Neural cell (in vitro differentiated cells): ENCODE results near the gene ATP4B. TPM values are rescaled to one million over a fixed set of nuclear protein-coding genes. Genes with fewer than 3 reads are reported as not detected.

Source experiments
- H2AFZ ChIP-seq: fragments of 200-600, 300-800 bp; sonication (generic), shearing (Covaris generic); 2 replicates; pipeline ENCODE4 v1.6.0; 2014; ENCODE audit warnings: low read depth, mild to moderate bottlenecking, antibody characterized with exemption, low read length, moderate library complexity
- H3F3A ChIP-seq: fragments of 200-600 bp; shearing (Covaris generic); 2 replicates; pipeline ENCODE4 v1.6.1; 2016; ENCODE audit warnings: mild to moderate bottlenecking, moderate library complexity, mixed read lengths, antibody characterized with exemption, low read length; ENCODE audit not compliant: insufficient read depth, poor library complexity, severe bottlenecking
- H3K27ac ChIP-seq: fragments of 200-600, 300-800 bp; sonication (generic), shearing (Covaris generic); 2 replicates; pipeline ENCODE4 v1.5.1; 2014; ENCODE audit warnings: mild to moderate bottlenecking, low read length, moderate library complexity
- H3K27me3 ChIP-seq: fragments of 300-800, 200-600 bp; sonication (generic), shearing (Covaris generic); 2 replicates; pipeline ENCODE4 v1.6.0; 2014; ENCODE audit warnings: mild to moderate bottlenecking, low read depth, low read length, moderate library complexity; ENCODE audit not compliant: insufficient read depth
- H3K36me3 ChIP-seq: fragments of 300-800, 200-600 bp; sonication (generic), shearing (Covaris generic); 2 replicates; pipeline ENCODE4 v1.5.1; 2014; ENCODE audit warnings: mild to moderate bottlenecking, antibody characterized with exemption, low read length, moderate library complexity; ENCODE audit not compliant: insufficient read depth
- H3K4me2 ChIP-seq: fragments of 300-800, 200-600 bp; sonication (generic), shearing (Covaris generic); 2 replicates; pipeline ENCODE4 v1.6.0; 2014; ENCODE audit warnings: mild to moderate bottlenecking, low read length
- H3K4me3 ChIP-seq: fragments of 300-800, 200-600 bp; sonication (generic), shearing (Covaris generic); 2 replicates; pipeline ENCODE4 v1.5.1; 2014; ENCODE audit warnings: mild to moderate bottlenecking, low read length, moderate library complexity
- H3K79me2 ChIP-seq: fragments of 200-600 bp; shearing (Covaris generic); replicated peaks from 2 replicates; pipeline ENCODE4 v1.6.0; 2014; ENCODE audit warnings: mild to moderate bottlenecking, low read length, moderate library complexity; ENCODE audit not compliant: insufficient read depth
- H3K9ac ChIP-seq: fragments of 300-800, 200-600 bp; sonication (generic), shearing (Covaris generic); 2 replicates; pipeline ENCODE4 v1.6.1; 2016; ENCODE audit warnings: mild to moderate bottlenecking, low read length, mixed read lengths
- H3K9me2 ChIP-seq: fragments of 200-600 bp; shearing (Covaris generic); 2 replicates; pipeline ENCODE4 v1.6.1; 2016; ENCODE audit warnings: mild to moderate bottlenecking, low read length, mixed read lengths; ENCODE audit not compliant: insufficient read depth
- H3K9me3 ChIP-seq: fragments of 200-600, 300-800 bp; sonication (generic), shearing (Covaris generic); 2 replicates; pipeline ENCODE4 v1.6.1; 2016; ENCODE audit warnings: mild to moderate bottlenecking, mixed run types, low read length, moderate library complexity, mixed read lengths
- H4K20me1 ChIP-seq: fragments of 200-600 bp; shearing (Covaris generic); 2 replicates; pipeline ENCODE4 v1.6.1; 2016; ENCODE audit warnings: mild to moderate bottlenecking, mixed run types; ENCODE audit not compliant: insufficient read depth
- EP300 ChIP-seq: fragments of 450-650 bp; conservative IDR thresholded peaks from 2 replicates; pipeline ENCODE4 v1.6.1; 2014; ENCODE audit warnings: antibody characterized with exemption, mild to moderate bottlenecking, moderate library complexity; ENCODE audit not compliant: poor library complexity, severe bottlenecking
- EZH2 ChIP-seq: fragments of 200-600, 300-800 bp; shearing (Covaris generic), sonication (generic); IDR thresholded peaks from 2 replicates; pipeline ENCODE4 v1.6.1; 2014; ENCODE audit warnings: antibody characterized with exemption, low read length, borderline replicate concordance, mild to moderate bottlenecking; ENCODE audit not compliant: insufficient read depth, poor library complexity, severe bottlenecking
- MXI1 ChIP-seq: fragments of 450-650 bp; conservative IDR thresholded peaks from 2 replicates; pipeline ENCODE4 v1.6.1; 2014; ENCODE audit warnings: antibody characterized with exemption, mild to moderate bottlenecking; ENCODE audit not compliant: poor library complexity, severe bottlenecking
- POLR2AphosphoS5 ChIP-seq: IDR thresholded peaks from 2 replicates; pipeline ENCODE4 v1.6.1; 2012
- RAD21 ChIP-seq: fragments of 450-650 bp; conservative IDR thresholded peaks from 2 replicates; pipeline ENCODE4 v1.6.1; 2014; ENCODE audit warnings: antibody characterized with exemption, mild to moderate bottlenecking, moderate library complexity
- TAF1 ChIP-seq: IDR thresholded peaks from 2 replicates; pipeline ENCODE4 v1.6.1; 2012; ENCODE audit warnings: low read depth
- polyA plus RNA-seq: library from polyadenylated mRNA; depleted of rRNA; stranded (reverse); fragments of >200 nt; gene quantifications from 2 replicates; pipeline ENCODE4 v1.2.3, GENCODE V29; 2014
- TF ChIP-seq, protein P1 (sequence below): IDR thresholded peaks from 2 replicates; pipeline ENCODE4 v1.6.1; 2012; ENCODE audit warnings: borderline replicate concordance

The ATP4B gene
- polyA plus RNA-seq, 1 donor from 2014 or later, result not detected

DNA sequence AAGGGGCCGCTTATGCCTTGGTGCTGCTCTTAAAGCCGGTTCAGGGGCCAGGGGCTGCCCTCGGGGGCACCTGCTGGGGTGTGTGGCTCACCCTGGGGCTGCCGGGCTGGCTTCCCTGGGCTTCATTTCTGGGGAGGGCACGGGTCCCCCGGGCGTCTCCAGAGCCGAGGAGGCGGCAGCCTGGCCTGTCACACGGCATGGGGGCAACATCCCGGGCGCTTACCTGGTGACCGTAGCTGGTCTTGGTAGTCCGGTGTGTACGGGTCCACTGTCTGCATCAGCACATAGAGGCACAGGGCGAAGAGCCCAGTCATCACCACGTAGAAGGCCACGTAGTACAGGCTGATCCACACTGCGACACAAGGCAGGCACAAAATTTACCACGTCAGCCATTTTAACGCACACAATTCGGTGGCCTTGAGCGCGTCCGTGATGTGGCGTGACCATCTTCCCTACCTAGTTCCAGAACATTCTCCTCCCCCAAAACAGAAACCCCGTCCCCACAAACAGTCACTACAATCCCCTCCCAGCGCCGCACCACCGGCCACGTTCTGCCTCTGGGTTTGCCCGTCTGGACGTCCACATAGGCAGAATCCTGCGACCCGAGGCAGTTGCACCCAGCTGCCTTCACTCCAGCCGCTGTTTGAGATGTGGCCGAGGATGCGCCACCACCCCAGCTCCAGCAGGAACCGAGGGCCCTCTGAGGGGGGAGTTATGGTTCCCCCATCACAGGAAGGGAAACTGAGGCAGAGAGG lies 3.2 kb downstream of the ATP4B start:
- Histone ChIP-seq H4K20me1 (no peaks in the 10 kb centered on the region), H3F3A (no peaks in the 10 kb centered on the region), H2AFZ (no peak overlapping the region)

DNA sequence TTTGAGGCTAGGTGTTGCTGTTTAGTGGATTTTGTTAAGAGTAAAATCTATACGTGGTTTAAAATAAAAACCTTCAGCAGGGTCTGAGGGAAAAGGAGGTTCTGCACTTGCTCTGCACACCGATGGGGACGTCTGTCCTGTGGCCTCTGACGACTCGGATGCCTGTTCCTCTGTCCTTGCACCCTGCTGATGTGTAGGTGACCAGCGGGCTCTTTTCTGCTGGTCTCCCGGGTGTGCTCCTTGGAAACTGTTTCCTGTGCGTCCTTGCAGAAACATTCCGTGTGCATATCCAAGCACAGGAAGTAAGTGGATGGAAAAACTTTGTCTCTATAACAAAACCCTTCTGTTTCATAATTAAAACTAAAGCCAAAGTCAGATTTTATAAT lies 3.8 kb downstream of the ATP4B start:
- Histone ChIP-seq H3K4me2 (no peak overlapping the region), H3K79me2 (no peaks in the 10 kb centered on the region), H3K27ac (peak overlapping the region; percentile 36), H4K20me1 (no peaks in the 10 kb centered on the region), H3K4me3 (no peak overlapping the region), H3K9me2 (no peaks in the 10 kb centered on the region), H3K9ac (no peak overlapping the region), H3K9me3 (no peaks in the 10 kb centered on the region), H3F3A (no peaks in the 10 kb centered on the region), H2AFZ (no peak overlapping the region), H3K36me3 (no peaks in the 10 kb centered on the region), H3K27me3 (no peaks in the 10 kb centered on the region)
- TF ChIP-seq MXI1 (no peak), RAD21 (no peak), TAF1 (no peak), POLR2AphosphoS5 (no peak), EP300 (no peak), EZH2 (no peak)
- TF ChIP-seq, protein P1, sequence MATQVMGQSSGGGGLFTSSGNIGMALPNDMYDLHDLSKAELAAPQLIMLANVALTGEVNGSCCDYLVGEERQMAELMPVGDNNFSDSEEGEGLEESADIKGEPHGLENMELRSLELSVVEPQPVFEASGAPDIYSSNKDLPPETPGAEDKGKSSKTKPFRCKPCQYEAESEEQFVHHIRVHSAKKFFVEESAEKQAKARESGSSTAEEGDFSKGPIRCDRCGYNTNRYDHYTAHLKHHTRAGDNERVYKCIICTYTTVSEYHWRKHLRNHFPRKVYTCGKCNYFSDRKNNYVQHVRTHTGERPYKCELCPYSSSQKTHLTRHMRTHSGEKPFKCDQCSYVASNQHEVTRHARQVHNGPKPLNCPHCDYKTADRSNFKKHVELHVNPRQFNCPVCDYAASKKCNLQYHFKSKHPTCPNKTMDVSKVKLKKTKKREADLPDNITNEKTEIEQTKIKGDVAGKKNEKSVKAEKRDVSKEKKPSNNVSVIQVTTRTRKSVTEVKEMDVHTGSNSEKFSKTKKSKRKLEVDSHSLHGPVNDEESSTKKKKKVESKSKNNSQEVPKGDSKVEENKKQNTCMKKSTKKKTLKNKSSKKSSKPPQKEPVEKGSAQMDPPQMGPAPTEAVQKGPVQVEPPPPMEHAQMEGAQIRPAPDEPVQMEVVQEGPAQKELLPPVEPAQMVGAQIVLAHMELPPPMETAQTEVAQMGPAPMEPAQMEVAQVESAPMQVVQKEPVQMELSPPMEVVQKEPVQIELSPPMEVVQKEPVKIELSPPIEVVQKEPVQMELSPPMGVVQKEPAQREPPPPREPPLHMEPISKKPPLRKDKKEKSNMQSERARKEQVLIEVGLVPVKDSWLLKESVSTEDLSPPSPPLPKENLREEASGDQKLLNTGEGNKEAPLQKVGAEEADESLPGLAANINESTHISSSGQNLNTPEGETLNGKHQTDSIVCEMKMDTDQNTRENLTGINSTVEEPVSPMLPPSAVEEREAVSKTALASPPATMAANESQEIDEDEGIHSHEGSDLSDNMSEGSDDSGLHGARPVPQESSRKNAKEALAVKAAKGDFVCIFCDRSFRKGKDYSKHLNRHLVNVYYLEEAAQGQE, result no peak

More for the DNA sequence above, 3.2 kb downstream of the ATP4B start:
- Histone ChIP-seq H3K79me2 (no peaks in the 10 kb centered on the region), H3K9me3 (no peaks in the 10 kb centered on the region), H3K9me2 (no peaks in the 10 kb centered on the region), H3K27ac (no peak overlapping the region), H3K4me2 (no peak overlapping the region), H3K27me3 (no peaks in the 10 kb centered on the region), H3K4me3 (no peak overlapping the region), H3K36me3 (no peaks in the 10 kb centered on the region), H3K9ac (no peak overlapping the region)
- TF ChIP-seq, protein P1, result no peak
